Hematopoietic multipotent progenitor cell treated with erythropoietin and hydrocortisone succinate and interleukin-3 and kit ligand, for 17 days (in vitro differentiated cells): Measurements from ENCODE around the gene JMJD6.

ENCODE experiments used
- DNase-seq: peaks from one replicate; pipeline ENCODE4 v3.0.0-alpha.2; 2015; ENCODE audit warnings: low spot score

The JMJD6 gene

DNA sequence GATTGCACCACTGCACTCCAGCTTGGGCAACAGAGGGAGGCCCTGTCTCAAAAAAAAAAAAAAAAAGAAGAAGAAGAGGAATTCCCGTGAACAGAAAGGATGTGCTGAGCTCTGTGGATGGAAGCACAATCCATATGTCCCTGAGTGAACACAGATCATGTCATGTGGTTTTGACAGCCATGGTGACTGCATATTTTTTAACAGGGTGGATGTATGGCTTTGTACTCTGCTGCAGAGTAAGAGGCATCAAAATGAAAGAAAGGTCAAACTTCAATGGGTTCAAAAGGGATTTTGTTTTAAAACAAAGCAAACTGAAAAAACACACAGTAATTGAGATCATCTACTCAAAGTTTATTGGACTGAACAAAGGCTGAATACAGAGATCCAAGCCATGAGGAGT lies 47.2 kb downstream of the JMJD6 start:
- no peak for DNase-seq

GRCh38 chr17:76678330-76678729 lies 48.1 kb downstream of the JMJD6 start:
- no peak for DNase-seq

DNA sequence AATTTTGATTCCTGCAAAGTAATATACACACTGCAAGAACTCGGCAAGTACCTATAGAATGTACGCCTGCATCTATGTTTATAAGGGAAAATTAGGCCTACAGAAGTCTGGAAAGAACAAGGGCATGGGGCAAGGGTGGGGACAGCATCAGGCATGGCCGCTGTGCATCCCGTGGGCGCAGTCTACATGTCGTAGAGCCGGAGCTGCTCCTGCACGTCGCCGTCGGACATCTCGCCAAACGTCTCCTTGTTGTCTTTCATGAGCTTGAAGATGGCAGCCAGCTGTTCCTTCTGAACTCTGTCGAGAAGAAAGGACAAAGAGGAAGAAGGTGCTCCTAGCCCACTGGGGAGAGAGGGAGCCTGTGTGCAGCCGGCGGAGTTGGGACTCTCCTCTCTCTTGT lies 49.0 kb downstream of the JMJD6 start:
- no peak for DNase-seq

GRCh38 chr17:76676629-76677028 lies 49.8 kb downstream of the JMJD6 start:
- DNase-seq: no peak

GRCh38 chr17:76675648-76676047 lies 50.8 kb downstream of the JMJD6 start:
- no peak for DNase-seq

DNA sequence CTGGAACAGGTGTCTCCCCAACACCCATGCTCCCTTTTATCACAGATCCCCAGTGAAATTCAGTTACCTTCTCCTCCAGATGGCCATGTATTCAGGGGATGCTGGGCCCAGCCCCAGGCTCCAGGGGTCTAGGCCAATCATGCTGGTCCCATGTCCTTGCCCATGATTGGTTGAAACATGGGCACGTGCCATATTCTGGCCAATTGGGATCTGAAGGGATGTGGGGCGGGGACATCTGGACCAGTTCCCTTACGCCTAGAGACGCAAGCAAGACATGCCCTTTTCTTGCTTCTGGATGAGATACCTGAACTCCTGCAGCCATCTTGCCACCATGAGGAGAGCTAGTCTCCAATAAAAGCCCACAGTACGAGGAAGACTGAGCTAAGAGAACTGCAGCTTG lies 51.8 kb downstream of the JMJD6 start:
- DNase-seq: no peak

- DNase-seq: no peak
Observed at GRCh38 chr17:76673729-76674128, 52.7 kb downstream of the JMJD6 start.

GRCh38 chr17:76672892-76673291 lies 53.5 kb downstream of the JMJD6 start:
- DNase-seq: no peak

DNA sequence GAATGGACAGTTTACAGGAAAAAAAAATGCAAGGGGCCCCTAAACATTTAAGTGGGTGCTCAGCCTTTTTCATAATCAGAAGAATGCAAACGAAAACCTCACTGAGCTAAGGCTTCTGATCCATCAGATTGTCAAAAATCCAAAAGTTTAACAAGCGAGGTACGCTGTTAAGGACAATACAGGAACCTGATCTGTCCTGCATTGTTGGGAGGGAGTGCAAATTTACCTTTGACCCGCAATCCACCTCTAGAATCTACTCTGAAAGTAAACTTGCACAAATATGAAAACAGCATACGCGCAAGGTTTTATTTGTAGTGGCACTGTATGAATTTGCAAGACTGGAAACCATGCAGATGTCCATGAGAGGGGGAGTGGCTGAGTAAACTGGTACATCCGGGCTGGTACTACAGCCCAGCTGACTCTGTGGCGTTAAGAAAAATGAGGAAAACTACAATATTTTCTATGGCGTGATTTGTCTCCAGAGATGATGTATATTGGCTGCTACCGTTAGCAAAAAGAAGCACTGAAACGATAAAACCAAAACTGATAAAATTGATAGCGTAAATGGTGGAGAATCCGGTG lies 54.0 kb downstream of the JMJD6 start:
- DNase-seq: no peak

DNA sequence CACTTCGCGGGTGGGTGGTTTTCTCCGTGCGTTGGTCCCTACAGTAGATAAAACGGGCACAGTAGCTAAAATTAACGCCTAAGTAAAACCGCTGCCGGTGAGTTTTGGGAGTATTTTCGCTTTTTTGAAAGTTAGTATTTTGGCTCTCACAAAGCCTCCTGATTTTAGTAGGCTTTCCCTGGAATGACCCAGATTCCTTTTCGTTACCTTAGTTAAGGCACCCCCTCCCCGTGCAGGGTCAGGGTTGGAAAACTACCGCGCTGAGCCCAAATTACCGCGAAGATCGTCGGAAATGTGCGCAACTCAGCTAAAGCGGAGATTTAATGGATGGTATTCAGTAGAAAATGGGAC lies 54.5 kb downstream of the JMJD6 start:
- no peak for DNase-seq

DNA sequence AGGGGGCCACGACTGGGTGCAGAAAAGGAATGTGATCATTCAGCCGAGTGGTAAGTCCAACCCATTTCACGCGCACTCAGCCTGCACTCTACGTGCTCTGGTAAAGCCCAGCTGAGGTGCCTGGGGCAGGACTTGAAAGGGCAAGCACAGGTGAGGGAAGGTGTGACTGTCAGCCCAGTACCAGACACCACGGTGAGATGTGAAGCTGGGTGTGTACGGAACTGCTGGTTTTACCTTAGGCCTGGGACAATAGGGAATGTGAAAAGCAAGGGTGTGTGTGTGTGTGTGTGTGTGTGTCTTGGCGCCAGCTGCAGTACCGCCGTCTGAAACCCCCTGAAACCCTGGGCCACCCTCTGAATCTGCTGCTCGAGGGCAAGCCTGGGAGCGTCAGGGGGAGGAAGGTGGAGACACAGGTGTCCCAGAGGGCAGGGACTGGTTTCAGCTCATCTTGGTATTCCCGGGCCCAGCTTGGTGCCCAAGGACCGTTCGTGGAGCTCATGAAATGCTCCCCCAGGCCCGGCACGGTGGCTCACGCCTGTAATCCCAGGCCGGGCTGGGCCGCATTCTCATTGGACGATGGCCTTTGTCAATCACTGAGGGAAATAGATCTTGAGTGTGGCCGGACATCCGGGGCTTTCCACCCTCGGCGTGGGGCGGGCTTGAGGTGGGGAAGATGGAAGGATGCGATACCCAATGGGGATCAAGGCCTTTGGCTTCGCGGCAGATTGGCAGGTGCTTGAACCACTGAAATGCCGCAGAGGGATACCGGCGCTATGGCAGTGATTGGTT lies 55.1 kb downstream of the JMJD6 start:
- DNase-seq: peak; percentile 100

- DNase-seq: no peak
Observed at GRCh38 chr17:76670718-76671122, 55.7 kb downstream of the JMJD6 start.

- DNase-seq: no peak
Observed at GRCh38 chr17:76670020-76670717, 56.2 kb downstream of the JMJD6 start.
